Measurements from ENCODE around the gene PTPRK. TPM values are rescaled to one million over a fixed set of nuclear protein-coding genes. Genes with fewer than 3 reads are reported as not detected.

Gene PTPRK
- total and polyA plus RNA-seq, 2 of the 8 experiments (the other 6 are each of a cell fraction or from before 2014, with no cell fraction given) = 11.4 to 47.3 TPM

- no peak for FAIRE-seq
- H2AK5ac ChIP-seq (ENCODE audit: low read depth, low read length) = no peak overlapping the region
- no peak overlapping the region for H4K5ac ChIP-seq (ENCODE audit: insufficient read length, low read depth, low read length)
- H3K4me1 ChIP-seq (replicated peaks in 1 of 4; ENCODE audit: control insufficient read depth in 3 of 4, insufficient read depth in 4 of 4, low read length in 3 of 4) = no peaks in the 10 kb centered on the region
- H2AFZ ChIP-seq (ENCODE audit: low read length) = no peak overlapping the region
- H3K9ac ChIP-seq (replicated peaks in 1 of 4; ENCODE audit: extremely low read depth in 1 of 4, low read depth in 3 of 4, low read length in 3 of 4) = no peak overlapping the region
- no peak overlapping the region for H3K4me2 ChIP-seq (ENCODE audit: insufficient read depth in 1 of 2, low read depth in 2 of 2, low read length in 2 of 2)
- no peaks in the 10 kb centered on the region for H3K36me3 ChIP-seq (ENCODE audit: control insufficient read depth in 2 of 4, insufficient read depth in 4 of 4, low read length in 3 of 4)
- H3K18ac ChIP-seq (ENCODE audit: extremely low read depth, low read length) = no peak overlapping the region
- H3K4me3 ChIP-seq (ENCODE audit: extremely low read depth in 1 of 4, insufficient read depth in 2 of 4, low read depth in 3 of 4, low read length in 4 of 4) = no peak overlapping the region
- H3K23ac ChIP-seq (ENCODE audit: insufficient read length) = no peak overlapping the region
- H3K27me3 ChIP-seq (replicated peaks in 1 of 4; ENCODE audit: control insufficient read depth in 3 of 4, extremely low read depth in 1 of 4, insufficient read depth in 3 of 4, low read length in 3 of 4) = no peaks in the 10 kb centered on the region
- no peak overlapping the region for H2BK12ac ChIP-seq (ENCODE audit: low read depth, low read length)
- WGBS, 2 experiments (ENCODE audit: extremely low coverage in 1 of 2, insufficient coverage in 1 of 2, insufficient read length in 1 of 2, insufficient replicate concordance in 2 of 2, low coverage in 1 of 2, low lambda C conversion rate in 2 of 2, missing lambda C conversion rate in 1 of 2) = 93% methylated on average over 5 of the region's 5 CpGs; no CpG with 5 or more reads in 1 of the 2 experiments
- no peak overlapping the region for H4K91ac ChIP-seq (replicated peaks; ENCODE audit: insufficient read length, low read length)
- no peak overlapping the region for H3K56ac ChIP-seq (replicated peaks; ENCODE audit: insufficient read length, low read depth, low read length)
- no peak for DNase-seq (ENCODE audit: low read depth in 1 of 2, low spot score in 2 of 2)
- H2BK120ac ChIP-seq (replicated peaks; ENCODE audit: low read depth, low read length) = no peak overlapping the region
- no peak overlapping the region; the same call in 1 of the 2 replicates for H4K8ac ChIP-seq (ENCODE audit: extremely low read depth, insufficient read depth, low read length)
- no peak overlapping the region for H3K14ac ChIP-seq (ENCODE audit: insufficient read length)
- no peak overlapping the region for H2BK15ac ChIP-seq (ENCODE audit: low read length)
- no peak overlapping the region for H3K27ac ChIP-seq (ENCODE audit: low read depth, low read length)
- no peak overlapping the region for H2BK5ac ChIP-seq (ENCODE audit: low read depth, low read length)
- H3K4ac ChIP-seq (replicated peaks; ENCODE audit: insufficient read length, low read depth, low read length) = no peak overlapping the region
- ChIA-PET POLR2A (ENCODE audit: partially characterized antibody) (no interaction called here), CTCF (ENCODE audit: partially characterized antibody) (no interaction called here)
- H3K79me1 ChIP-seq (ENCODE audit: low read depth, low read length) = no peaks in the 10 kb centered on the region
- H4K20me1 ChIP-seq (replicated peaks in 1 of 2; ENCODE audit: control insufficient read depth in 1 of 2, insufficient read depth in 2 of 2, low read length in 2 of 2) = no peaks in the 10 kb centered on the region
- no peak overlapping the region for H2BK20ac ChIP-seq (ENCODE audit: low read length)
- H3K23me2 ChIP-seq (ENCODE audit: low read depth, low read length) = no peaks in the 10 kb centered on the region
- no peaks in the 10 kb centered on the region for H3K9me3 ChIP-seq (ENCODE audit: insufficient read depth in 2 of 2, low read depth in 1 of 2, low read length in 1 of 2)
- H3K79me2 ChIP-seq (ENCODE audit: control insufficient read depth in 1 of 2, insufficient read depth in 2 of 2, low read length in 2 of 2) = no peaks in the 10 kb centered on the region
- TF ChIP-seq RXRA (IDR thresholded peaks at IDR 0.05; ENCODE audit: insufficient read depth, low read depth, low read length) (no peak), CREB1 (IDR thresholded peaks at IDR 0.05) (no peak), JUN (IDR thresholded peaks at IDR 0.05; ENCODE audit: low read depth, low read length) (no peak), YY1 (IDR thresholded peaks at IDR 0.05; ENCODE audit: low read depth, low read length) (no peak), SIN3A (conservative IDR thresholded peaks at IDR 0.05 in 1 of 2, IDR thresholded peaks at IDR 0.05 in 1 of 2; ENCODE audit: low read depth in 1 of 2, low read length in 2 of 2) (no peak), RNF2 (IDR thresholded peaks at IDR 0.05; ENCODE audit: borderline replicate concordance, low read depth, low read length, missing control alignments, poor library complexity, severe bottlenecking) (no peak), TEAD4 (IDR thresholded peaks at IDR 0.05; ENCODE audit: low read depth, low read length) (no peak), GABPA (IDR thresholded peaks at IDR 0.05; ENCODE audit: borderline replicate concordance, insufficient read depth, low read length) (no peak), SUZ12 (IDR thresholded peaks at IDR 0.05; ENCODE audit: low read length) (no peak), BACH1 (IDR thresholded peaks at IDR 0.05; ENCODE audit: low read length) (no peak), CBX8 (IDR thresholded peaks at IDR 0.05; ENCODE audit: borderline replicate concordance, low read depth, low read length) (no peak), POLR2A (IDR thresholded peaks at IDR 0.05; ENCODE audit: control extremely low read depth in 1 of 2, low read depth in 2 of 2, low read length in 2 of 2) (no peak), ASH2L (IDR thresholded peaks at IDR 0.05; ENCODE audit: low read length) (no peak), RBBP5 (IDR thresholded peaks at IDR 0.05; ENCODE audit: borderline replicate concordance, low read depth, low read length) (no peak), EGR1 (IDR thresholded peaks at IDR 0.05; ENCODE audit: borderline replicate concordance, low read depth, low read length) (no peak), GTF2F1 (IDR thresholded peaks at IDR 0.05; ENCODE audit: borderline replicate concordance, low read depth, low read length) (no peak)
Measured at GRCh38 chr6:127932708-127933107, 587.7 kb downstream of the PTPRK start.
